ENCODE measurements around the gene XCR1.

The XCR1 gene

GRCh38 chr3:45990181-45990580 is 37.1 kb downstream of the XCR1 start:
- POLR2A ChIA-PET: no interaction called here
- CTCF ChIA-PET: no interaction called here
- DNase-seq (ENCODE audit: extremely low spot score): no peak
- TF ChIP-seq FOXK2 (IDR thresholded peaks at IDR 0.05): no peak
- no peak for TF ChIP-seq ELF4 (IDR thresholded peaks at IDR 0.05)
- no peak for TF ChIP-seq FOXM1 (IDR thresholded peaks at IDR 0.05; ENCODE audit: borderline replicate concordance)
- no peak for TF ChIP-seq L3MBTL2 (conservative IDR thresholded peaks at IDR 0.05)
- TF ChIP-seq SUZ12 (IDR thresholded peaks at IDR 0.05): no peak
- TF ChIP-seq LEF1 (IDR thresholded peaks at IDR 0.05; ENCODE audit: borderline replicate concordance): no peak
- TF ChIP-seq CTBP1 (IDR thresholded peaks at IDR 0.05; ENCODE audit: borderline replicate concordance): no peak
- TF ChIP-seq PKNOX1 (IDR thresholded peaks at IDR 0.05): no peak
- TF ChIP-seq HDGF (IDR thresholded peaks at IDR 0.05; ENCODE audit: borderline replicate concordance): no peak
- TF ChIP-seq BHLHE40 (IDR thresholded peaks at IDR 0.05; ENCODE audit: borderline replicate concordance): no peak
- TF ChIP-seq NFRKB (IDR thresholded peaks at IDR 0.05): no peak
- TF ChIP-seq ARNT (IDR thresholded peaks at IDR 0.05): no peak
- TF ChIP-seq SP1 (IDR thresholded peaks at IDR 0.05): no peak
- no peak for TF ChIP-seq ZNF384 (IDR thresholded peaks at IDR 0.05)
- no peak for TF ChIP-seq FOXA1 (IDR thresholded peaks at IDR 0.05)
- TF ChIP-seq TARDBP (IDR thresholded peaks at IDR 0.05): no peak

GRCh38 chr3:45988804-45989203 is 38.5 kb downstream of the XCR1 start:
- ChIA-PET POLR2A (no interaction called here), CTCF (no interaction called here)
- no peak for DNase-seq (ENCODE audit: extremely low spot score)
- TF ChIP-seq HDGF (IDR thresholded peaks at IDR 0.05; ENCODE audit: borderline replicate concordance) (no peak), ARNT (IDR thresholded peaks at IDR 0.05) (no peak), ELF4 (IDR thresholded peaks at IDR 0.05) (no peak), FOXA1 (IDR thresholded peaks at IDR 0.05) (no peak)

GRCh38 chr3:45988362-45988761 is 38.9 kb downstream of the XCR1 start:
- ChIA-PET POLR2A (no interaction called here), CTCF (no interaction called here)
- TF ChIP-seq HDGF (IDR thresholded peaks at IDR 0.05; ENCODE audit: borderline replicate concordance) (no peak), FOXK2 (IDR thresholded peaks at IDR 0.05) (no peak), LEF1 (IDR thresholded peaks at IDR 0.05; ENCODE audit: borderline replicate concordance) (no peak), CTBP1 (IDR thresholded peaks at IDR 0.05; ENCODE audit: borderline replicate concordance) (no peak), BHLHE40 (IDR thresholded peaks at IDR 0.05; ENCODE audit: borderline replicate concordance) (no peak), L3MBTL2 (conservative IDR thresholded peaks at IDR 0.05) (no peak), ARNT (IDR thresholded peaks at IDR 0.05) (no peak), TARDBP (IDR thresholded peaks at IDR 0.05) (no peak)
- DNase-seq (ENCODE audit: extremely low spot score): no peak

GRCh38 chr3:45987368-45988291 is 39.7 kb downstream of the XCR1 start:
- ChIA-PET POLR2A (no interaction called here), CTCF (no interaction called here)
- DNase-seq (ENCODE audit: extremely low spot score): no peak
- TF ChIP-seq HDGF (IDR thresholded peaks at IDR 0.05; ENCODE audit: borderline replicate concordance) (no peak), ZNF384 (IDR thresholded peaks at IDR 0.05) (no peak), SP1 (IDR thresholded peaks at IDR 0.05) (no peak), CTBP1 (IDR thresholded peaks at IDR 0.05; ENCODE audit: borderline replicate concordance) (no peak)

- TF ChIP-seq NFRKB (IDR thresholded peaks at IDR 0.05) (no peak), LEF1 (IDR thresholded peaks at IDR 0.05; ENCODE audit: borderline replicate concordance) (no peak), L3MBTL2 (conservative IDR thresholded peaks at IDR 0.05) (no peak), FOXA1 (IDR thresholded peaks at IDR 0.05) (no peak), TARDBP (IDR thresholded peaks at IDR 0.05) (no peak), SP1 (IDR thresholded peaks at IDR 0.05) (no peak), ELF4 (IDR thresholded peaks at IDR 0.05) (no peak), ZNF384 (IDR thresholded peaks at IDR 0.05) (no peak), PKNOX1 (IDR thresholded peaks at IDR 0.05) (no peak), HDGF (IDR thresholded peaks at IDR 0.05; ENCODE audit: borderline replicate concordance) (no peak), SUZ12 (IDR thresholded peaks at IDR 0.05) (no peak), ARNT (IDR thresholded peaks at IDR 0.05) (no peak), FOXK2 (IDR thresholded peaks at IDR 0.05) (no peak), CTBP1 (IDR thresholded peaks at IDR 0.05; ENCODE audit: borderline replicate concordance) (no peak), BHLHE40 (IDR thresholded peaks at IDR 0.05; ENCODE audit: borderline replicate concordance) (no peak)
- CTCF ChIA-PET: no interaction called here
- POLR2A ChIA-PET: no interaction called here
- no peak for DNase-seq (ENCODE audit: extremely low spot score)
These were observed 40.8 kb downstream of the XCR1 start for GRCh38 chr3:45986303-45986982.

GRCh38 chr3:45985532-45986302 is 41.6 kb downstream of the XCR1 start:
- ChIA-PET CTCF (no interaction called here), POLR2A (no interaction called here)
- no peak for DNase-seq (ENCODE audit: extremely low spot score)
- TF ChIP-seq L3MBTL2 (conservative IDR thresholded peaks at IDR 0.05) (no peak), BHLHE40 (IDR thresholded peaks at IDR 0.05; ENCODE audit: borderline replicate concordance) (no peak), PKNOX1 (IDR thresholded peaks at IDR 0.05) (no peak), NFRKB (IDR thresholded peaks at IDR 0.05) (no peak), FOXM1 (IDR thresholded peaks at IDR 0.05; ENCODE audit: borderline replicate concordance) (no peak), ZNF384 (IDR thresholded peaks at IDR 0.05) (no peak), SUZ12 (IDR thresholded peaks at IDR 0.05) (no peak), FOXA1 (IDR thresholded peaks at IDR 0.05) (no peak), ELF4 (IDR thresholded peaks at IDR 0.05) (no peak), LEF1 (IDR thresholded peaks at IDR 0.05; ENCODE audit: borderline replicate concordance) (no peak), TARDBP (IDR thresholded peaks at IDR 0.05) (no peak), ARNT (IDR thresholded peaks at IDR 0.05) (no peak), FOXK2 (IDR thresholded peaks at IDR 0.05) (no peak), CTBP1 (IDR thresholded peaks at IDR 0.05; ENCODE audit: borderline replicate concordance) (no peak), SP1 (IDR thresholded peaks at IDR 0.05) (no peak), HDGF (IDR thresholded peaks at IDR 0.05; ENCODE audit: borderline replicate concordance) (no peak)
